ENCODE data around the gene CRYL1.

The CRYL1 gene

DNA sequence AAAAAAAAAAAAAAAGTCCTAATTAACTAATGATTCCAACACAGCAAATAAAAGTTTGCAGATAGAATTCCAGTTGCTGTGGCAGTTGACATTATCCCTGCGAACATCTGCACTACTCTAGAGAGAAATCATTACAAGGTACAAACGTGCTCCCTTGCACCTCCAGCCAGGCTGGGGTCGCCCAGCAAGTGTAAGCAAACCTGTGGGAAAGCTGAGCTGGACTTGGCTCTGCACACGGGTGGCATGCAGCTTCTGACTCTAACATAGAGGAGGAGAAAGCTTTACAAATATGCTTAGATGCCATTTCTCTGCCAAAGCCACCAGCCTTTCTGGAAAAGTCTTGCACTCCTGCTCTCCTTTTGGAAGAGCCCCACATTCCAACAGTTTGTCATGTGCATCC is 103.3 kb downstream of the CRYL1 start:
- DNase-seq (ENCODE audit: low spot score), result no peak

DNA sequence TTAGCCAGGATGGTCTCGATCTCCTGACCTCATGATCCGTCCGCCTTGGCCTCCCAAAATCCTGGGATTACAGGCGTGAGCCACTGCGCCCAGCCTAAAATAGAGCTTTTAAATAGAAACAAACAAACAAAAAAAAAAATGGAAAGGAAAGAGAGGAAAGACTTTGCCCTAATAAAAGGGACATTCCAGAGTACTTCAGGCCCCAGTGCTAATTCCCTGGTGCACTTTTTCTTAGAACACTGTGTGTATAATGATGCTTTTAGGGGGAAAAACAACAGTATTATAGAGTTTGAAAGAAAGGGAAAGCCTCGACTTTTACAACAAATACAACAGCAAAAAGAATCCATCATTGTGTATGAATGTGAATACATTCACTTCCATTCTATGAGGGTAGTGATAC is 104.7 kb downstream of the CRYL1 start:
- no peak for DNase-seq (ENCODE audit: low spot score)

DNA sequence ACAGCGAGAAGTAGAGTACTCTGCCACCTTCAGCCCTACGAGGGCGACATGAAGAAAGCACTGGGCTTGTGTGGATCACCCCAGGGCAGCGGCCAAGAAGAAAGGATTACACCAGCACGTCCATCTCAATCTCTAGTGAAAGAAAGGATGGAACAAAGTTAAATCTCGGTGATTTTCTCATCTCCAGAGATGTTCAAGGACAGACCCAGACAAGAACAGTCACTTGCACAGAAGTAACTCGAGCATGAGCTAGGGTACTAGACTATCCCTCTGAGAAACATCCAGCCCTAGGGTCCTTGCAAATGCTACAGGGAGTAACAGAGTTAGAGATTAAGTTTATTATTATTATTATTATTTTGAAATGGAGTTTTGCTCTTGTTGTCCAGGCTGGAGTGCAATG is 106.7 kb downstream of the CRYL1 start:
- no peak for DNase-seq (ENCODE audit: low spot score)

- no peak for DNase-seq (ENCODE audit: low spot score)
Measured at GRCh38 chr13:20416223-20416745, 109.4 kb downstream of the CRYL1 start.

DNA sequence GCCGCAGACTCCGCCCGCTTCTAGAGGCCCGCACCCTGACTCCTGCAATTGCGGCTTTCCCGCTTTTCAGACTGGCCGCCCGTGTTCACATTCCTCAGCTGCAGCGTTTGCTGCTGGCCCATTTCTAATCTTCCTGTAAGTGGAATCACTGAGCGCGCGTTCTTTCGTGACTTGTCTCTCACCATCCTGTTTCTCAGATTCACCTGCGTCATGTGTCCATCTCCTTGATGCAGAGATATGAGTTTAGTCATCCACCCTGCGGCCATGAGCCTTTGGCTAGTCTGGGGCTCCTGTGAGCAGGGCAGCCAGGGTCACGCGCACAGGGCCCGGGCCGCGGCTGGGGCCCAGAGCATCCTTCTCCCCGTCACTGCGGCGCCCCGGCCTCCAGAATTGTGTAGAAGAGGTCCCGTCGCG is 110.0 kb downstream of the CRYL1 start:
- DNase-seq (ENCODE audit: low spot score), result no peak

DNA sequence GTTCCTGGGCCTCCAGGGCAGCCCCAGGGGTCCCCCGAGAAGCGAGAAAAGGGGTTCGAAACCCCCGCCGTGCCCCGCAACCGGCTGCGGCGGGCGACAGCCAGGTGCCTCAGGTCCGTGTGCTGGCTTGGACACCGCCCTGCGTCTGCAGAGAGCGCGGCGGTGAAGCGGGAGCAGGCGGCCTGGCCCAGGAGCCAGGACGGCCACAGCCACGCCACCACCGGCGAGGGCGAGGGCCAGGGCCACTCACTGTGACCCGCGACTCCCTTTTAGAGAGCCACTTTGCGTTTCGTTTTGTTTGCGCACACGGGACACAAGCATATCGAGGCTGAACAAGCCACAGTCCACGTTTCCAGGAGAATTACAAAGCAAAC is 110.4 kb downstream of the CRYL1 start:
- DNase-seq (ENCODE audit: low spot score), result no peak

DNA sequence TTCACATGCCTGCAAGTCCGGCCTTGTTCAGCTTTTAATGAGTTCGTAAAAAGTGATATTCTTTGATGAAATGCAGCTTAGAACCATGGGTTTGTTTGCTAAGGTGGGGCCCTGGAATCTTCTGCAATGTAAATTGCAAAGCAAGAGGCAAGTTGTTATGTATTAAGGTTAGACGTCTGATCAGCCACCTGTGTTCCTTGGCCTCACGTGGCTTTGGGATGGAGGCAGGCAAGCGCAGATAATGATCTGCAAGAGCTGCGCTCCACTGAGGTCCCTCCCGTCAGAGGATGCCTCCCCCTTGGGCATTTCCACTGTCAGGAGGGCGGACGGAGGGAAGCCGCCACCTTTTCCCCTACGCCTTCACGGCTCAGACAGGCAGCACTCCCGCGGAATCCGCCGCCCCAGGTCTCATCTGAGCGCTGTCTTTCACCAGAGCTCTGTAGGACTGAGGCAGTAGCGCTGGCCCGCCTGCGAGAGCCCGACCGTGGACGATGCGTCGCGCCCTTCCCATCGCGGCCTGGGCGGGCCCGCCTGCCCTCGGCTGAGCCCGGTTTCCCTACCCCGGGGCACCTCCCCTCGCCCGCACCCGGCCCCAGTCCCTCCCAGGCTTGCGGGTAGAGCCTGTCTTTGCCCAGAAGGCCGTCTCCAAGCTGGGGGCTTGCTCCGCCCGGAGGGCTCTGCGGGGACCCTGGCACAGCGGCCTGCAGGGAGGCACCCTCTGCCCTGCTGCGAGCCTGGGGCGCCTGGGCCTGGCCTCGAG is 110.9 kb downstream of the CRYL1 start:
- DNase-seq (ENCODE audit: low spot score), result no peak

GRCh38 chr13:20412691-20413355 is 112.8 kb downstream of the CRYL1 start:
- DNase-seq (ENCODE audit: low spot score), result no peak

GRCh38 chr13:20411638-20412342 is 113.9 kb downstream of the CRYL1 start:
- no peak for DNase-seq (ENCODE audit: low spot score)

DNA sequence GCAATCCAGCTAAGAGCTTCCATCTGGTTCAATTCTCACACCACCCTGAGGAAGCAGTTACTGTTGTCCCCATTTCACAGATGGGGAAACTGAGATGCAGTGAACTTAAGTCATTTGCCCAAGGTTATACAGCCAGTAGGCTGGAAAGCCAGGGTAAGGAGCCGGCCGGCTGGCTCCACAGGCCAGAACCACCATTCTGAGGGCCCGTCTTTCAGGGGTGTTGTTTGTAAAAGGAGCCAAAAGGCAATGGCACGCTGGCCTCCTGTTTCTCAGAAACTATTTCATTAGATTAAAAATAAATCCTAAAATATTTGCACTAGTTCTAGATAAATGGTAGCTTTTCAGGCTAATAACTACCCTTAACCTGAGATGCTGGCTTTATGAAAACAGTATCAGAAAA is 114.9 kb downstream of the CRYL1 start:
- DNase-seq (ENCODE audit: low spot score), result no peak

GRCh38 chr13:20408181-20408580 is 117.5 kb downstream of the CRYL1 start:
- no peak for DNase-seq (ENCODE audit: low spot score)

- no peak for DNase-seq (ENCODE audit: low spot score)
Measured at GRCh38 chr13:20407759-20408158, 117.9 kb downstream of the CRYL1 start.

DNA sequence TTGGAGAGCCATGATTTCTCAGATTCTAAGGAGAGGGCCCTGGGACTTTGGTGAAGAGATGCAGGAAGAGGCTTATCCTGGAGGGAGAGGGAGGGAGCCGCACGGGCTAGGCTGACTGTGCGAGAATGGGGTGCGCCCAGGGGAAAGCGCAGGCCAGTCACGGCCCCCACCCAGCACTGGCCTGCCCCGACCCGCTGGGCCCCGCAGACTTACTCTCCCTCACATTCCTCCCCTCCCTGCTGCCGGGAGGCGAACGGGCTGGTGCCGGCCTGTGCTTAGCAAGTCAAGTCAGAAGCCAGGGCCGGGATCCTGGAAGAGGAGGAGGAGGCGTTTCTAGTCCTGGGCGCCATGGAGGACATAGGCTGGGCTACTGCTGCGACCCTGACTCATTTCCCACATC is 120.0 kb downstream of the CRYL1 start:
- no peak for DNase-seq (ENCODE audit: low spot score)

- no peak for DNase-seq (ENCODE audit: low spot score)
Measured at GRCh38 chr13:20404488-20405222, 121.0 kb downstream of the CRYL1 start.

GRCh38 chr13:20403826-20404225 is 121.8 kb downstream of the CRYL1 start:
- DNase-seq (ENCODE audit: low spot score), result no peak

DNA sequence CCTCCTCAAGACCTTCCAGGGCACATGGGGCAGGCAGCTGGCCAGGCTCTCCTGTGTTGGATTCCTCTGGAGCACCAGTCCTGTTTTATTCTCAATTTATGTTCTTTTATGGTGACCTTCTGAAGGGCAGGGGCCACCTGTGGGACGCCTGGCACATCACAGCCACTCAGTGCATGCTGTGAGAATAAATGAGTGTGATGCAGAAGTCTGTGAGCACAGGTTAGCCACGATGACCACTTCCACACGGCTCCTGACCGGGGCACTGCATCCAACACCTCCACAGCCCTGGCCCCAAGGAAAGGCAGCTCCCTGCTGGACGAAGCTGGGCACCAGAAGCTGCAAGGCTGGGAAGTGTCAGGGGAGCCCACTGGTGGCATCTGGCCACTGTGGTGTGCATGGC is 122.8 kb downstream of the CRYL1 start:
- DNase-seq (ENCODE audit: low spot score), result no peak

DNA sequence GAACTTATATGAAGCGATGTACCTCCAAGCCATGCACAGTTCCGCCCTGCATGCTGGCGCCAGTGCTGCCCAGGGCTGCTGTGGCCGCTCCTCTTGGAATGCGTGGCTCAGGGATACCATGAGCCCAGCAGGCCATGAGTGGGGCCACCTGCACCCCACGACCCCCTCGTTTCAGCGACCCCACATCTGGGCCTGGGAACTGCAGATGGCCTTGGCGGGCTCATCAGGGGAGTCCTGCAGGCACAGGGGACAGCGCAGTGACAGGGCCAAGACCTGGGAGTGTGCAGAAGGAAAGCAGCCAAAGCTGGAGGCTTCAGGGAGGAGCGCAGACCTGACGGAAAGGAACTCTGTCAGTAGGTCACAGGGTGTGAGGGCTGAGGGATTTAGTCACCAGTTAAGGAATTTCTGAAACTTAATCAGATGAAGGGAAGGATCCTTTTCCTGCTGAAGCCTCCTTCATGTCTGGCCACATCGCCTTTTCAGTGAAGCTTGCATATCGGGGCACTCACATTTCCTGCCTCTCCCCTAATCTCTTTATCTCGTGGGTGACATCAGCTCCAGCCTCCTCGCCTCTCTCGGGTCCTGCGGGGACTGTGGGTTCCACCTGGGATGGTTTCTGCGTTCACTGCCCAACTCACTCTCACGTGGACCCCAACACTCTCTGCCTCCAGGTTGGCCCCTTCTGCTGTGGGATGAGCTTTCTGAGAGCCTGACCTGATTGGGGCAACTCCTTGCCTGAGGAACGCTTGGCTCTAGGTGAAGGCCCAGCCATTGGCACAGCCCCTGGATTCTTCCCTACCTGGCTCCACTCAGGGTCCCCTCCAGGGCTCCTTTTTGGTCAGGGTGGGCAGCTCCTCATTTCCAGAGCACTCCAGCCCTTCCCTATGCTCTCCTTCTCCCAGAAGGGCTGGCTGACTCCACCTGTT is 123.5 kb downstream of the CRYL1 start:
- peak; percentile 35 for DNase-seq (ENCODE audit: low spot score)

- DNase-seq (ENCODE audit: low spot score), result no peak
Measured at GRCh38 chr13:20401531-20401930, 124.1 kb downstream of the CRYL1 start.

DNA sequence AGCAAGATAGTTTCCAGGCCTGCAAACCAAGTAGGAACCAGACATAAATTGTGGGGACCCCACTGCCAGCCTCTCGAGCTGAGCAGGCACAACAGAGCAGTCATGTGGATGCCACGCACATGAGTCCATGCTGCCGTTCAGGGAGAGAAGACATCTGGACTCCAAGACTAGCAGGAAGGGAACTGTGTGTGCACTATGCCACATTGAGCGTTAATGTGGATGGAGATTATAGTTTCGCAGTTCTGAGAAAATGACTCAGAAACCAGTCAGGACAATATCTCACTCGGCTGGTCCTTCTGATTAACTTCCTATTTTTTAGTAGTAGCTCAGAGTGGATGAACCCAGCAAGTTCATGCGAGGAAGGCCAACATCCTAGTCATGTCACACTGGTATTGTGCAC is 124.9 kb downstream of the CRYL1 start:
- DNase-seq (ENCODE audit: low spot score), result peak; percentile 79

DNA sequence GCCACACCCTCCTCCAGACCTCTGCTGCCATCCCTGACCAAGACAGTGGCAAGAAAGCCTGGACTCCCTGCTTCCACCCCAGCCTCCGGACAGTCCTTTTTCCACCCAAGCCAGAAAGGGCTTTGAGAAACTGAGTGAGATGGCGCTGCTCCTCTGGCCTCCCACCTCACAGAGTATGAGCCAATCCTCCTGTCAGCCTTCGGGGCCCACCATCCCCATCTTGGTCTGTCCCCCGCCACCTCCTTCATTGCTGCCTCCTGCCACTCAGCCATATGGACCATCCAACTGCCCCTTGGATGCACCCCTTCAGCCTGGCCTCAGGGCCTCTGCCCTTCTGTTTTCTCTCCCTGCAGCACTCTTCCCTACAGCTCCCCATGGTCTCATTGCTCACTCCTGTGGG is 125.7 kb downstream of the CRYL1 start:
- DNase-seq (ENCODE audit: low spot score), result no peak

DNA sequence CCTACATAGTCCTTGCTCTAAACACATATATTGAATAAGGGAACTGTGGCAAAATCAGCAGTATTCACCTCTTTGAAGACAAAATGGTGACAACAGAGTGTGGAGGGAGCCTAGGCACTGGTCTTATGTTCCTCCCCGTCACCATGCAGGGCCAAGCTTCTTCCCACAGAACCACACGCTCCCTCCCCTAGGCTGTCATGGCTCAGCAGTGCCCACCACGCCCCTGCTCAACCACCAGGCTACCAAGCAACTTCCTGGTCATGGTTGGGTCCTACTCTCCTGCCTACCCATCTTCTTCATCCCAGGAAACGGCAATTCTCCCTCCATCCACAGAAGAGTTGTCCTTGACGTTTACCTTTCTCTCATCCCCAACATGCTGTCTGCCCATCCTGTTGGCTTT is 126.1 kb downstream of the CRYL1 start:
- DNase-seq (ENCODE audit: low spot score), result no peak

All from AG08395 (cell line).